HEK293 (cell line): Measurements from ENCODE around the gene MPZL1.
A peak's percentile ranks its signal among the peaks of the same experiment; 100 is the strongest.

Source experiments
- CTCF ChIA-PET: fragments of 350-600 bp; formaldehyde crosslinking; extraction: SDS; loops from one replicate; lab custom pipeline; 2021; ENCODE audit warnings: antibody characterized with exemption; lab: Yijun Ruan, JAX
- POLR2A ChIA-PET: fragments of 300-600 bp; formaldehyde crosslinking; extraction: SDS; loops from one replicate; lab custom pipeline; 2020; ENCODE audit warnings: antibody characterized with exemption, inconsistent platforms; lab: Yijun Ruan, JAX
- H3K27ac ChIP-seq: fragments of 200-500 bp; sonication (Bioruptor generic); 2 replicates; pipeline ENCODE4 v1.5.1; 2014; ENCODE audit warnings: low read depth, low read length, control low read depth, inconsistent platforms; ENCODE audit errors: extremely low read depth
- H3K36me3 ChIP-seq, 2 experiments: fragments of 200-500 bp in 1 of 2; sonication (Bioruptor generic) in 1 of 2; 1 replicate in 1 of 2; 2 replicates in 1 of 2; pipeline ENCODE4 v1.5.1; 2014 to 2017; ENCODE audit warnings: inconsistent platforms in 2 of 2, low read length in 2 of 2; ENCODE audit not compliant: control insufficient read depth in 2 of 2, insufficient read depth in 1 of 2
- H3K4me1 ChIP-seq: fragments of 200-500 bp; sonication (Bioruptor generic); 2 replicates; pipeline ENCODE4 v1.5.1; 2014; ENCODE audit warnings: mild to moderate bottlenecking, low read length, inconsistent platforms; ENCODE audit not compliant: control insufficient read depth, insufficient read depth
- H3K4me3 ChIP-seq: 2 replicates; pipeline ENCODE4 v1.5.1; 2011; ENCODE audit warnings: low read depth, mild to moderate bottlenecking, control low read depth, low read length, moderate library complexity
- H3K9me3 ChIP-seq: fragments of 200-500 bp; sonication (Bioruptor generic); 2 replicates; pipeline ENCODE4 v1.5.1; 2014; ENCODE audit warnings: low read depth, low read length, inconsistent platforms; ENCODE audit not compliant: control insufficient read depth, insufficient read depth
- EGR2 ChIP-seq: fragments of 450-650 bp; formaldehyde crosslinking; IDR thresholded peaks from 2 replicates; pipeline ENCODE4 v1.5.1; 2016; ENCODE audit warnings: low read depth, missing biosample characterization, missing genetic modification characterization
- OSR2 ChIP-seq: fragments of 450-650 bp; formaldehyde crosslinking; IDR thresholded peaks from 2 replicates; pipeline ENCODE4 v1.5.1; 2016; ENCODE audit warnings: missing biosample characterization, missing genetic modification characterization
- SCRT1 ChIP-seq: fragments of 450-650 bp; formaldehyde crosslinking; IDR thresholded peaks from 2 replicates; pipeline ENCODE4 v1.5.1; 2016; ENCODE audit warnings: missing biosample characterization, missing genetic modification characterization, borderline replicate concordance
- SCRT2 ChIP-seq: fragments of 450-650 bp; formaldehyde crosslinking; IDR thresholded peaks from 2 replicates; pipeline ENCODE4 v1.5.1; 2016; ENCODE audit warnings: missing biosample characterization, missing genetic modification characterization
- SP3 ChIP-seq: fragments of 450-650 bp; formaldehyde crosslinking; IDR thresholded peaks from 2 replicates; pipeline ENCODE4 v1.5.1; 2016; ENCODE audit warnings: missing biosample characterization, missing genetic modification characterization
- ZNF10 ChIP-seq: fragments of 450-650 bp; formaldehyde crosslinking; IDR thresholded peaks from 2 replicates; pipeline ENCODE4 v1.5.1; 2017; ENCODE audit warnings: missing biosample characterization, missing genetic modification characterization
- ZNF121 ChIP-seq: fragments of 450-650 bp; formaldehyde crosslinking; IDR thresholded peaks from 2 replicates; pipeline ENCODE4 v1.5.1; 2016; ENCODE audit warnings: missing biosample characterization, missing genetic modification characterization
- ZNF146 ChIP-seq: fragments of 450-650 bp; formaldehyde crosslinking; IDR thresholded peaks from 2 replicates; pipeline ENCODE4 v1.5.1; 2016; ENCODE audit warnings: missing biosample characterization, missing genetic modification characterization
- ZNF174 ChIP-seq: fragments of 450-650 bp; formaldehyde crosslinking; IDR thresholded peaks from 2 replicates; pipeline ENCODE4 v1.5.0; 2017; ENCODE audit warnings: missing biosample characterization, mild to moderate bottlenecking, missing genetic modification characterization
- ZNF175 ChIP-seq: fragments of 450-650 bp; formaldehyde crosslinking; IDR thresholded peaks from 2 replicates; pipeline ENCODE4 v1.5.1; 2016; ENCODE audit warnings: missing biosample characterization, missing genetic modification characterization
- ZNF350 ChIP-seq: fragments of 450-650 bp; formaldehyde crosslinking; IDR thresholded peaks from 2 replicates; pipeline ENCODE4 v1.5.0; 2017; ENCODE audit warnings: missing biosample characterization, mild to moderate bottlenecking, missing genetic modification characterization
- ZNF423 ChIP-seq: fragments of 450-650 bp; formaldehyde crosslinking; IDR thresholded peaks from 2 replicates; pipeline ENCODE4 v1.5.1; 2016; ENCODE audit warnings: missing biosample characterization, missing genetic modification characterization
- TF ChIP-seq, protein P1 (sequence below): fragments of 450-650 bp; formaldehyde crosslinking; optimal IDR thresholded peaks from 2 replicates; pipeline ENCODE3; 2016; ENCODE audit warnings: missing biosample characterization, mild to moderate bottlenecking, missing genetic modification characterization
- TF ChIP-seq, protein P2 (sequence below): fragments of 450-650 bp; formaldehyde crosslinking; IDR thresholded peaks from 2 replicates; pipeline ENCODE4 v1.5.1; 2016; ENCODE audit warnings: missing biosample characterization, missing genetic modification characterization
- TF ChIP-seq, protein P3 (sequence below): fragments of 450-650 bp; formaldehyde crosslinking; IDR thresholded peaks from 2 replicates; pipeline ENCODE4 v1.5.1; 2016; ENCODE audit warnings: missing biosample characterization, missing genetic modification characterization
- TF ChIP-seq, protein P4 (sequence below): fragments of 450-650 bp; formaldehyde crosslinking; IDR thresholded peaks from 2 replicates; pipeline ENCODE4 v1.5.1; 2017; ENCODE audit warnings: missing biosample characterization, missing genetic modification characterization
- TF ChIP-seq, protein P5 (sequence below): fragments of 450-650 bp; formaldehyde crosslinking; IDR thresholded peaks from 2 replicates; pipeline ENCODE4 v1.5.1; 2016; ENCODE audit warnings: missing biosample characterization, missing genetic modification characterization
- TF ChIP-seq, protein P6 (sequence below): fragments of 450-650 bp; formaldehyde crosslinking; IDR thresholded peaks from 2 replicates; pipeline ENCODE4 v1.5.1; 2016; ENCODE audit warnings: missing biosample characterization, missing genetic modification characterization

MPZL1 gene

DNA sequence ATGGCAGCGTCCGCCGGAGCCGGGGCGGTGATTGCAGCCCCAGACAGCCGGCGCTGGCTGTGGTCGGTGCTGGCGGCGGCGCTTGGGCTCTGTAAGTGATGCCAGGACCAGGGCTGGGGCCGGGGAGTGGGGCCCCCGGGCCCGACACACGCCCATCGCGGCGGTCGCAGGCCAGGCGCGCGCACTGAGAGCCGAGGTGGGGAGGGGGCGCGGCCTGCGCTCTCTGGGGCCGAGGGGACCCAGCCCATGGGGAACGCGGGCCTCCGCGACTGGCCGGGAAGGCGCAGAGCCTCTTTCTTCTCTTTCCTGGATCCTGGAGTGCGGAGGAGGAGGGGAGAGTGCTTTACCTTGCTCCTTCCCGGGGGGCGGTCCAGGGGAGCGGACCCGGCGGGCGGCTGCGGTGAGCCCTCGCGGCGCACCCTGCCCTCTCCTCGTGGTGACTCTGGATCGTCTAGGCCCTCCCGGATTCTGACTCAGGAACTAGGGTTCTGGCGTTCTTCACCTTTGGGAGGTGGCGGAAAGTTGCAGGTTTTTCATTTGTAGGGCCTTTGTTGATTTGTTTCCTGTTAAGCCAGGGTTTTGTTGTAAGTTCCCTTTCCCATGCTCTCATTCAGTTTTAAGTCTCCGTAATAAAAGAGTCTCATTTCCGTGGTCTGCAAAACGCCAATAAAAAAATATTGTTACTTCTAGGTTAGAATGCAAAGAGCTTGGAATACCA lies 529 bp downstream of the MPZL1 start (continued):
- TF ChIP-seq, protein P1, sequence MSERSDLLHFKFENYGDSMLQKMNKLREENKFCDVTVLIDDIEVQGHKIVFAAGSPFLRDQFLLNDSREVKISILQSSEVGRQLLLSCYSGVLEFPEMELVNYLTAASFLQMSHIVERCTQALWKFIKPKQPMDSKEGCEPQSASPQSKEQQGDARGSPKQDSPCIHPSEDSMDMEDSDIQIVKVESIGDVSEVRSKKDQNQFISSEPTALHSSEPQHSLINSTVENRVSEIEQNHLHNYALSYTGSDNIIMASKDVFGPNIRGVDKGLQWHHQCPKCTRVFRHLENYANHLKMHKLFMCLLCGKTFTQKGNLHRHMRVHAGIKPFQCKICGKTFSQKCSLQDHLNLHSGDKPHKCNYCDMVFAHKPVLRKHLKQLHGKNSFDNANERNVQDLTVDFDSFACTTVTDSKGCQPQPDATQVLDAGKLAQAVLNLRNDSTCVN (tag by site-specific recombination) = peak; percentile 88
- no peak for TF ChIP-seq ZNF10 (tag by site-specific recombination)
- TF ChIP-seq, protein P2, sequence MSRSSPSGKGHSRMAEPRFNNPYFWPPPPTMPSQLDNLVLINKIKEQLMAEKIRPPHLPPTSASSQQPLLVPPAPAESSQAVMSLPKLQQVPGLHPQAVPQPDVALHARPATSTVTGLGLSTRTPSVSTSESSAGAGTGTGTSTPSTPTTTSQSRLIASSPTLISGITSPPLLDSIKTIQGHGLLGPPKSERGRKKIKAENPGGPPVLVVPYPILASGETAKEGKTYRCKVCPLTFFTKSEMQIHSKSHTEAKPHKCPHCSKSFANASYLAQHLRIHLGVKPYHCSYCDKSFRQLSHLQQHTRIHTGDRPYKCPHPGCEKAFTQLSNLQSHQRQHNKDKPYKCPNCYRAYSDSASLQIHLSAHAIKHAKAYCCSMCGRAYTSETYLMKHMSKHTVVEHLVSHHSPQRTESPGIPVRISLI (tag by site-specific recombination) = no peak

DNA sequence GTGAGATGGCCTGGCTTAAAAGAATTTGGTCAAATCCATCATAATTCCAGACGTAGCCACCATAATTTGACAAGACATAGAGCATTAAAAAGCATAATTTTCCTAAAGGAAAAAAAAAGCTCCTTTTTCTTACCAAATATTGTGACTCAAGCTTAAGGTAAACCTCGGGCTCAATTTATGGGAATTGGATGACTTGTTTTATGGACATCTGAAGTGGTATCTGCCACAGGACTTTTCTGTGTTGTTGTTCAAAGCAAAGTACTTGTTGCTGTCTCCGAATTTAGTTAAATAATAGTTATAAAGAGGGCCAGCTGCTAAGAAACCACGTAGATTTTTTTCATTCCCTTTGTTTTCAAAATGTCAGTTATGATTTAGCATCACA lies 1.1 kb downstream of the MPZL1 start:
- H3K9me3 ChIP-seq = no peaks in the 10 kb centered on the region
- CTCF ChIA-PET = interaction anchor here (1.1 kb wide), 1 partner anchor 80 kb away, joined by 3 read pairs; no protein-coding TSS in a partner anchor
- H3K4me1 ChIP-seq = peaks cover 7% of the 10 kb centered on the region
- TF ChIP-seq, protein P3, sequence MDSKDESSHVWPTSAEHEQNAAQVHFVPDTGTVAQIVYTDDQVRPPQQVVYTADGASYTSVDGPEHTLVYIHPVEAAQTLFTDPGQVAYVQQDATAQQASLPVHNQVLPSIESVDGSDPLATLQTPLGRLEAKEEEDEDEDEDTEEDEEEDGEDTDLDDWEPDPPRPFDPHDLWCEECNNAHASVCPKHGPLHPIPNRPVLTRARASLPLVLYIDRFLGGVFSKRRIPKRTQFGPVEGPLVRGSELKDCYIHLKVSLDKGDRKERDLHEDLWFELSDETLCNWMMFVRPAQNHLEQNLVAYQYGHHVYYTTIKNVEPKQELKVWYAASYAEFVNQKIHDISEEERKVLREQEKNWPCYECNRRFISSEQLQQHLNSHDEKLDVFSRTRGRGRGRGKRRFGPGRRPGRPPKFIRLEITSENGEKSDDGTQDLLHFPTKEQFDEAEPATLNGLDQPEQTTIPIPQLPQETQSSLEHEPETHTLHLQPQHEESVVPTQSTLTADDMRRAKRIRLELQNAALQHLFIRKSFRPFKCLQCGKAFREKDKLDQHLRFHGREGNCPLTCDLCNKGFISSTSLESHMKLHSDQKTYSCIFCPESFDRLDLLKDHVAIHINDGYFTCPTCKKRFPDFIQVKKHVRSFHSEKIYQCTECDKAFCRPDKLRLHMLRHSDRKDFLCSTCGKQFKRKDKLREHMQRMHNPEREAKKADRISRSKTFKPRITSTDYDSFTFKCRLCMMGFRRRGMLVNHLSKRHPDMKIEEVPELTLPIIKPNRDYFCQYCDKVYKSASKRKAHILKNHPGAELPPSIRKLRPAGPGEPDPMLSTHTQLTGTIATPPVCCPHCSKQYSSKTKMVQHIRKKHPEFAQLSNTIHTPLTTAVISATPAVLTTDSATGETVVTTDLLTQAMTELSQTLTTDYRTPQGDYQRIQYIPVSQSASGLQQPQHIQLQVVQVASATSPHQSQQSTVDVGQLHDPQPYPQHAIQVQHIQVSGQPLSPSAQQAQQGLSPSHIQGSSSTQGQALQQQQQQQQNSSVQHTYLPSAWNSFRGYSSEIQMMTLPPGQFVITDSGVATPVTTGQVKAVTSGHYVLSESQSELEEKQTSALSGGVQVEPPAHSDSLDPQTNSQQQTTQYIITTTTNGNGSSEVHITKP = peak; percentile 79
- TF ChIP-seq ZNF423 (tag by site-specific recombination) = no peak
- TF ChIP-seq ZNF350 = no peak
- TF ChIP-seq, protein P4, sequence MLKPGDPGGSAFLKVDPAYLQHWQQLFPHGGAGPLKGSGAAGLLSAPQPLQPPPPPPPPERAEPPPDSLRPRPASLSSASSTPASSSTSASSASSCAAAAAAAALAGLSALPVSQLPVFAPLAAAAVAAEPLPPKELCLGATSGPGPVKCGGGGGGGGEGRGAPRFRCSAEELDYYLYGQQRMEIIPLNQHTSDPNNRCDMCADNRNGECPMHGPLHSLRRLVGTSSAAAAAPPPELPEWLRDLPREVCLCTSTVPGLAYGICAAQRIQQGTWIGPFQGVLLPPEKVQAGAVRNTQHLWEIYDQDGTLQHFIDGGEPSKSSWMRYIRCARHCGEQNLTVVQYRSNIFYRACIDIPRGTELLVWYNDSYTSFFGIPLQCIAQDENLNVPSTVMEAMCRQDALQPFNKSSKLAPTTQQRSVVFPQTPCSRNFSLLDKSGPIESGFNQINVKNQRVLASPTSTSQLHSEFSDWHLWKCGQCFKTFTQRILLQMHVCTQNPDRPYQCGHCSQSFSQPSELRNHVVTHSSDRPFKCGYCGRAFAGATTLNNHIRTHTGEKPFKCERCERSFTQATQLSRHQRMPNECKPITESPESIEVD (tag by site-specific recombination) = 0 out of 2 replicates have a peak, but pooled peaks have one; percentile 45
- peak; percentile 72; the same call in 1 of the 2 replicates for TF ChIP-seq SCRT1
- peak; percentile 86 for TF ChIP-seq SCRT2 (tag by site-specific recombination)
- no peaks in the 10 kb centered on the region for H3K36me3 ChIP-seq
- POLR2A ChIA-PET = no interaction called here
- peak overlapping the region; percentile 73; the same call in 1 of the 2 replicates for H3K27ac ChIP-seq
- H3K4me3 ChIP-seq = peak overlapping the region; percentile 90

DNA sequence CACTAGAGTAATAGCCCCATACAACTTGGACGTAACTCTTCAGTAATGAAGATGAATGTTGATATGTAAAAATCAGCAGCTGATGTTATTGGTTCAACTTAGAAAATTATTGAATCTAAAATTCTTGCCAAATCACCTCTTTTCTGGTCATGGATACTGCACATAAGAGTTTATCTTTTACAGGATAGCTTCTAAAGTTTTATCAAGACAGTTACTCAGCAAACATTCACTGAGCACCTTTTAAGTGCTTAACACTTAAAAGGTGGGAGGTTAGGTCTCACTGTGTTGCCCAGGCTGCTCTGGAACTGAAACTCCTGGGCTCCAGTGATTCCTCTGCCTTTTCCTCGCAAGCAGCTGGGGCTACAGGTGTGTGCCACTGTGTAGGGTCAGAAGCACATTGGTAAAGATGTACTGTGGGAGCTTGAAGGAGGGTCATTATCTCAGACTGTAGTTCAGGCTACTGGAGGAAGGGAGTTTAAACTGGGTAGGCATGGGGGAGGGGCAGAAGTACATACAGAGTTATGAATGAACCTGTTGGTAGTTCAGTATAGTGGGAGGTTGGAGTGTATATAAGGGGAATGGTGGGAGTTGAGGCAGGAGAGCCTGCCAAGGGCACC lies 2.0 kb downstream of the MPZL1 start:
- Histone ChIP-seq H3K36me3 (no peaks in the 10 kb centered on the region), H3K4me3 (0 out of 2 replicates have a peak overlapping the region, but pooled peaks have one; percentile 4), H3K9me3 (no peaks in the 10 kb centered on the region), H3K4me1 (peaks cover 7% of the 10 kb centered on the region), H3K27ac (no peak overlapping the region)
- ChIA-PET CTCF (interaction anchor here (0.7 to 1.1 kb wide), 2 partner anchors 9 to 359 kb away, joined by 3 to 4 read pairs; no protein-coding TSS in a partner anchor), POLR2A (no interaction called here)
- no peak for TF ChIP-seq SP3 (tag by site-specific recombination)
- TF ChIP-seq, protein P5, sequence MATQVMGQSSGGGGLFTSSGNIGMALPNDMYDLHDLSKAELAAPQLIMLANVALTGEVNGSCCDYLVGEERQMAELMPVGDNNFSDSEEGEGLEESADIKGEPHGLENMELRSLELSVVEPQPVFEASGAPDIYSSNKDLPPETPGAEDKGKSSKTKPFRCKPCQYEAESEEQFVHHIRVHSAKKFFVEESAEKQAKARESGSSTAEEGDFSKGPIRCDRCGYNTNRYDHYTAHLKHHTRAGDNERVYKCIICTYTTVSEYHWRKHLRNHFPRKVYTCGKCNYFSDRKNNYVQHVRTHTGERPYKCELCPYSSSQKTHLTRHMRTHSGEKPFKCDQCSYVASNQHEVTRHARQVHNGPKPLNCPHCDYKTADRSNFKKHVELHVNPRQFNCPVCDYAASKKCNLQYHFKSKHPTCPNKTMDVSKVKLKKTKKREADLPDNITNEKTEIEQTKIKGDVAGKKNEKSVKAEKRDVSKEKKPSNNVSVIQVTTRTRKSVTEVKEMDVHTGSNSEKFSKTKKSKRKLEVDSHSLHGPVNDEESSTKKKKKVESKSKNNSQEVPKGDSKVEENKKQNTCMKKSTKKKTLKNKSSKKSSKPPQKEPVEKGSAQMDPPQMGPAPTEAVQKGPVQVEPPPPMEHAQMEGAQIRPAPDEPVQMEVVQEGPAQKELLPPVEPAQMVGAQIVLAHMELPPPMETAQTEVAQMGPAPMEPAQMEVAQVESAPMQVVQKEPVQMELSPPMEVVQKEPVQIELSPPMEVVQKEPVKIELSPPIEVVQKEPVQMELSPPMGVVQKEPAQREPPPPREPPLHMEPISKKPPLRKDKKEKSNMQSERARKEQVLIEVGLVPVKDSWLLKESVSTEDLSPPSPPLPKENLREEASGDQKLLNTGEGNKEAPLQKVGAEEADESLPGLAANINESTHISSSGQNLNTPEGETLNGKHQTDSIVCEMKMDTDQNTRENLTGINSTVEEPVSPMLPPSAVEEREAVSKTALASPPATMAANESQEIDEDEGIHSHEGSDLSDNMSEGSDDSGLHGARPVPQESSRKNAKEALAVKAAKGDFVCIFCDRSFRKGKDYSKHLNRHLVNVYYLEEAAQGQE (tag by site-specific recombination) = no peak
- TF ChIP-seq ZNF174 (tag by site-specific recombination) = no peak
- TF ChIP-seq OSR2 (tag by site-specific recombination) = peak; percentile 82
- TF ChIP-seq ZNF175 = no peak
- TF ChIP-seq, protein P6, sequence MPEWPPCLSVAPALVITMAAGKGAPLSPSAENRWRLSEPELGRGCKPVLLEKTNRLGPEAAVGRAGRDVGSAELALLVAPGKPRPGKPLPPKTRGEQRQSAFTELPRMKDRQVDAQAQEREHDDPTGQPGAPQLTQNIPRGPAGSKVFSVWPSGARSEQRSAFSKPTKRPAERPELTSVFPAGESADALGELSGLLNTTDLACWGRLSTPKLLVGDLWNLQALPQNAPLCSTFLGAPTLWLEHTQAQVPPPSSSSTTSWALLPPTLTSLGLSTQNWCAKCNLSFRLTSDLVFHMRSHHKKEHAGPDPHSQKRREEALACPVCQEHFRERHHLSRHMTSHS (tag by site-specific recombination) = no peak
- peak; percentile 55; the same call in 1 of the 2 replicates for TF ChIP-seq ZNF121 (tag by site-specific recombination)
- peak; percentile 93 for TF ChIP-seq EGR2
- peak; percentile 97 for TF ChIP-seq SCRT2 (tag by site-specific recombination)
- TF ChIP-seq ZNF146 (tag by site-specific recombination) = no peak
